Inflammatory macrophage (primary cell): ENCODE measurements around the gene LRBA.
"Not testable (repeated sequence)": the region's sequence is repeated elsewhere in the genome, so short reads cannot be mapped to it uniquely, and the experiment has no call there.

Source experiments
- DNase-seq, 2 donors: peaks; one replicate each; pipeline ENCODE4 v3.0.0-alpha.2; 2020 to 2022

LRBA gene

DNA sequence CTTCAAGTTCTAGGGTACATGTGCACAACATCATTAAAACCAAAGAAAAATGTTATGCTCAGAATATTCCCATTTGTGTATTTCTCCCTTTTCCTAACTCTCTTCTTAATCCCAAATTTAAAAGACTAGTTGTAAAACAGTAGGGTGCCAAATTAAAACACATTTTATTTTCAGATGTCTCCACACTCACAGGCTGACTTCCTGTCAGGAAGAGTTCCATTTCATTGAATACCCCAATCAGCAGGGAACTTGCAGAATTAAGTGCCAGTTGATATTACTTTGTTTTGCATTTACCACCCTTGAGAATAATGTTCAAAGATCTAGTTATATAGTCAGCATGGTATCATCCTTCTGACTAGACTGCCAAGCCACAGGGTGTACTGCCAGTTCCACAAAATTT is 225.2 kb downstream of the LRBA start:
- no peak for DNase-seq

DNA sequence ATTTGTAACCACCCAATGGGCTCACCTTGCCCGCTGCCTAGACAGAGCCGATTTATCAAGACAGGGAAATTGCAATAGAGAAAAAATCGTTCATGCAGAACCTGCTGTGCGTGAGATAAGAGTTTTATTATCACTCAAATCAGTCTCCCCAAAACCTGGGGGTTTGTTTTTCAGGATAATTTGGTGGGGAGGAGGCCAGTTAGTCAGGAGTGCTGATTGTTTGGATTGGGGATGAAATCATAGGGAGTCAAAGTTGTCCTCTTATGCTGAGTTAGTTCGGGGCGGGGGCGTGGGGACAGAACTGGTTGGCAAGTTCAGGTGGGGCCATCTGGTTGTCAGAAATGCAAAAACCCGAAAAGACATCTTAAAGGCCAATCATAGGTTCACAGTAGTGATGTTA is 230.1 kb downstream of the LRBA start:
- no peak for DNase-seq

GRCh38 chr4:150784305-150784704 is 230.8 kb downstream of the LRBA start:
- DNase-seq, result no peak

GRCh38 chr4:150782921-150783320 is 232.2 kb downstream of the LRBA start:
- DNase-seq, result no peak

DNA sequence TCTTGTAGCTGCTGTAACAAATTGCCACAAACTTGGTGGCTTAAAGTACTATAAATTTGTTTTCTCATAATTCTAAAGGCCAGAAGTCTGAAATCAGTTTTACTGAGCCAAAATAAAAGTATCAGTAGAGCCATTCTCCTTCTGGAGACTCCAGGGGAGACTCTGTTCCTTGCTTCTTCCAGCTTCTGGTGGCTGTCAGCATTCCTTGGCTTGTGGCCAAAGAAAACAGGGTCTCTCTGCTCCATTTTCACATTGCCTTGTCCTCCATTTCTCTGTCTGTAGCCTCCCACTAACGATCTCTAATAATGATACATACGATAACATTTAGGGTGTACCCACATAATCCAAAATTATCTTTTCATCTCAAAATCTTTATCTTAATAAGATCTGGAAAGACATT is 232.8 kb downstream of the LRBA start:
- no peak for DNase-seq

- no peak for DNase-seq
Measured at GRCh38 chr4:150781191-150781590, 233.9 kb downstream of the LRBA start.

- DNase-seq, result no peak
Measured at GRCh38 chr4:150779707-150780106, 235.4 kb downstream of the LRBA start.

- no peak for DNase-seq
Measured at GRCh38 chr4:150773729-150774449, 241.2 kb downstream of the LRBA start.

DNA sequence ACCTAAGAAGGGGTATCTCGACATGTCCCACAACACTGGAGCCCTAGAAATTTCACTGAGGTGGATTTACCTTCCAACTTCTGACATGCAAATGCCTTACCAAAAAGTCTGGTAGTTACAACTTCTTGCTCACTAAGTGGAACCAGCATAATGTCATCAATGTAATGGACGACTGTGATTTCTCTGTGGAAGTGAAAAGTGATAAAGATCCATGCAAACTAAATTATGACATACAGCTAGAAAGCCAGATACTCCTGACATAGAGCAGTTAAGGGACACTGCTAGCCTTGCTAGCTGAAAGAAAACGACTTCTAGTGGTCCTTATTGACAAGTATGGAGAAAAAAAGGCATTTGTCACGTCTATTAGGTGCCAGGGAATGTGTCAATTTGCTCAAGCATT is 242.1 kb downstream of the LRBA start:
- DNase-seq, result no peak

DNA sequence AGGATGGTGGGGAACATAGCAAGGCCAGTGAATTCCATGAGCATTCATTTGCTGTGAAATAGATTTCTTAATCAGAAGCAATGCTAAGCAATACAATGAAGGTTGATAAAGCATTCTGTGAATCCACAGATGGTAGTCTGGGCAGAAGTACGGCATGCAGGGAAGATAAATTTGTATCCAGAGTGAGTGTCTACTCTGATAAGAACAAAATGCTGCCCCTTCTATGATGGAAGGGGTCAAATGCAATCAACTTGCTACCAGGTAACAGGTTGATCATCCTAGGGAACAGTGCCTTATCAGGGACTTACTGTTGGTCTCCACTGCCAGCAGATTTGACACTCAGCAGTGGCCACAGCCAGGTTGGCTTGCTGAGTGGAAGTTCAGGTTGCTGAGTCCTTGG is 243.7 kb downstream of the LRBA start:
- DNase-seq, result no peak

DNA sequence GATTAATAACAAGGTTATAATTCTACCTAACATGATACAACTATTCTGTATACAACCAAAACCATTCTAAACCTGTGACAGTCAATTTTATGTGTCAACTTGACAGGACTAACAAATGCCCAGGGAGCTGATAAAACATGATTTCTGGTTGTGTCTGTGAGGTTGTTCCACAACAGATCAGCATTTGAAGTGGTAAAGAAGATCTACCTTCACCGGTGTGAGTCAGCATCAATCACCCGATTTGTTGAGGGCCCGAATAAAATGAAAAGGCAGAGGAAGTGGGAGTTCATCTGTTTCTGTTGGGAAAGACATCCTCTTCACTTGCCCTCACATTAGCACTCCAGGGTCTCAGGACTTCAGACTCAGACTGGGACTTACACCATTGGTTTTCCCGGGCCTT is 245.2 kb downstream of the LRBA start:
- DNase-seq, result no peak

DNA sequence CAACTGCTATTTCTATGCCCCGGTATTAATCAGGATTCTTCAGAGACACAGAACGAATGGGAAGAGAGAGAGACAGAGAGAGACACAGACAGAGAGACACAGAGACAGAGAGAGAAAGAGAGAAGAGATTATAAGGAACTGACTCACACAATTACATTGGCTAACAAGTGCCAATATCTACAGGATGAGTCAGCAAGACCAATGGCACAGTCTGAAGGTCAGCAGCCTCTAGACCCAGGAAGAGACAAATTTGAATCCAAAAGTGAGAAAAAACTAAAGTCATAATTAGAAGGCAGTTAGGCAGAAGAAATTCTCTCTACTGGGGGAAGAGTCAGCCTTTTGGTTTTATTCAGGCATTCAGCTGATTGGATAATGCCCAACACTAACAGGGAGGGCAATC is 245.8 kb downstream of the LRBA start:
- peak; percentile 20 to 38 for DNase-seq

DNA sequence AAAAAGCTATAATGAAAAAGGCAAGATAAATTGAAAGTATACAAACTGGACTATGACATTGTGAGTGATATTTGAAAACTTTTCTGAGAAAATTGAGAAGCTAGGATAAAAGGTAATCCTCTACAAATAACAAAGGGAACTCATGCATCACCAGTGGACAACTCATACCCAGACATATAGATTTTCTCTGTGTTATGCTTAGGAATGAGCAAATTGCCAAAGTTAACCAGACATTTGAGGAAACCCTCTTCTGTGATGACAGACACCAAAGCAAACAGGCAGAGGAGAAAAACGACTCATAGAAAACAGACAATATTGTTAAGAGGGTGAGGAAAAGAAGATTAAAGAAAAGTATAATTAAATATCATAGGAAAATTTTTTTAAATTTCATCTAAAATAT is 246.6 kb downstream of the LRBA start:
- no peak for DNase-seq

- no peak for DNase-seq
Measured at GRCh38 chr4:150765216-150765615, 249.9 kb downstream of the LRBA start.

GRCh38 chr4:150751648-150752047 is 263.4 kb downstream of the LRBA start:
- DNase-seq, result no peak

- no peak for DNase-seq
Measured at GRCh38 chr4:150750824-150751223, 264.3 kb downstream of the LRBA start.

DNA sequence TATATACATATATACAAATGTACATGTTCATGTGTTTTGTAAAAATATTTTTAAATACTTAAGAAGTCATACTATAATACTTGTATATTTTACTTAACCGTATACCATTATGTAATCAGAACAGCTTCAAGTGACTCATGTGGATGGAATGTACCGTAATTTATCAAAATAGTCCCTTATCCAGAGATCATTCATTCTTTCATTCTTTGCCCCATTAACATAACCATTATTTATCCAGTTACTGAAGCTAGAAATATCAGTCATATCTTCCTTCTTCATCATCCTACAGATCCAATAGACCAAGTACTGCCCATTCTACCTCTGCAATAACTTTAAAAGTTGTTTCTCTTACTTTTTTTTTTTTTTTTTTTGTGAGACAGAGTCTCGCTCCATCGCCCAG is 268.9 kb downstream of the LRBA start:
- DNase-seq, result no peak

GRCh38 chr4:150744570-150744969 is 270.5 kb downstream of the LRBA start:
- no peak for DNase-seq

DNA sequence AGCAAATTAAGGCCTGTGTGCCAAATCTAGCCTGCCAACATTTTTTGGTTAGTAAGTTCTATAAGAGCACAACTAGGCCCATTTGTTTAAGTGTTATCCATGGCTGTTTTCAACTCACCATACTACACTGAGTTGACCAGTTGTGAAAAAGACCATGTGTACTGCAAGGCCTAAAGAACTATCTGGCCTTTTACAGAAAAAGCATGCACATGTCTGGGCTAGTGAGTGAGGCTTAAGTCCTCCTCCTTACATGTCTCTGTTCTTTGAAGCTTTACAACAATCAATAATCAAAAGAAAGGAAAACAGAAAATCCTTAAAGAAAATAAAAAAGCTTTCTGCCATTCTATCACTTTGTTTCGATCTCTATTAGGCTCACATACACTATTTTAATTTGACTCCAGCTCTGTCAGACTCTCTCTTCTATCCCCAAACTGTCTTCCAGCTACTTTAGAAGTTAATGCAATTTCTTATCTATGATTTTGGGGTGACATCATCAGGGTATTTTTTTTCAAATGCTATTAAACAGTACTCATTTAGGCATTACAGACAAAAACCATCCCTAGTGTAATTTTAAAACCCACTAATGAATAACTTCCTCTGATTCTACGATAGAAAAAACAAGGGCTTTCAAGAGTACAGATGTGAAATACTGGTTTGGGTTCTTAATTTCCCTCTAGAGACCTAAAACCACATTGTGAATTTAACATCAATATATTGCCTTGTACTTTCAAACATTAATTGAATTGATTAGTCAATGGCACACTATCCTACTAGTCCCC is 271.3 kb downstream of the LRBA start:
- no peak for DNase-seq

- DNase-seq, result not testable (repeated sequence)
Measured at GRCh38 chr4:150742930-150743329, 272.2 kb downstream of the LRBA start.

GRCh38 chr4:150739591-150739990 is 275.5 kb downstream of the LRBA start:
- DNase-seq, result no peak

DNA sequence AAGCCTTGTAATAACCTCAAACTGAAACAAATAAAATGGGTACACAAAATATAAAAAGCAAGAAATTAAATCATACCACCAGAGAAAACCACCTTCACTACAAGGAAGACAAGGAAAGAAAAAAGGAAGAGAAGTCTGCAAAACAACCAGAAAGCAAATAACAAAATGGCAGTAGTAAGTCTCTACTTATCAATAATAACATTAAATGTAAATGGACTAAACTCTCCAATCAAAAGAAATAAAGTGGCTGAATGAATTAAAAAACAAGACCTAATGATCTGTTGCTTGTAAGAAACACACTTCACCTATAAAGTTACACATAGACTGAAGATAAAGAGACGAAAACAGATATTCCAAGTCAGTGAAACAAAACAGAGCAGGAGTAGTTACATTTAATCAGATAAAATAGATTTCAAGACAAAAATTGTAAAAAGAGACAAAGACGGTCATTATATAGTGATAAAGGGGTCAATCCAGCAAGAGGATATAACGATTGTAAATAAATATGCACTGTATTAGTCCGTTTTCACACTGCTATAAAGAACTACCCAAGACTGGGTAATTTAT is 289.0 kb downstream of the LRBA start:
- DNase-seq, result no peak

DNA sequence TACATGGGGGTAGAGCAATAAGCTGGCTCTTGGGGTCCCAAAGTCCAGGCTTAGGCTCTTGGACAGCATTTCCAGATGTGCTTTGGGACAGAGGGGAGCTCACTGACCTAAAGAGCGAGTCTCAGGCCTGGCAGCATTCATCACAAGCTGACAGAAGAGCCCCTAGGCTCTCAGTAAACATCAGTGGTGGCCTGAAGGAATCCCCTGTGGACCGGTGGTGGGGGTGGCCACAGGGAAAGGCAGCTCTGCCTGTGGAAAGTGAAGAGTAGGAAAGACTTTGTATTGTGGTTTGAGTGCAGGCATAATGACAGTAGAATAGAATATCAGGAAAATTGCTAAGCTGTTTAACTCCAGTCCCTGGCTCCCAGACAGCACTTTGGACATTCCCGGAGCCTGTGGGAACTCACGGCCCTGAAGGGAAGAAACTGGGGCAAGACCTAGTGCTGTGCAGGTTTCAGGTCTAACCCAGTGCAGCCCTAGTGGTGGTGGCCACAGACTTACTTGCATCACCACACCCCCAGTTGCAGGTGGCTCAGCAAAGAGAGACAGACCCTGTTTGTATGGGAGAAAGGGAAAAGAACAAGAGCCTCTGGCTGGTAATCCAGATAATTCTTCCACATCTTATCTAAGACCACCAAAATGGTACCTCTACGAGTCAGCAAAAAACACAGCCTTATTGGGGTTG is 291.2 kb downstream of the LRBA start:
- DNase-seq, result no peak
